GM18909 (cell line): ENCODE measurements around the gene SIX1.

ENCODE experiments used
- ATAC-seq: cut with Tn5 transposase; IDR thresholded peaks from one replicate; pipeline ENCODE4 v1.9.1; 2021; ENCODE audit warnings: mild to moderate bottlenecking; ENCODE audit not compliant: unreplicated experiment, poor library complexity

Gene SIX1

DNA sequence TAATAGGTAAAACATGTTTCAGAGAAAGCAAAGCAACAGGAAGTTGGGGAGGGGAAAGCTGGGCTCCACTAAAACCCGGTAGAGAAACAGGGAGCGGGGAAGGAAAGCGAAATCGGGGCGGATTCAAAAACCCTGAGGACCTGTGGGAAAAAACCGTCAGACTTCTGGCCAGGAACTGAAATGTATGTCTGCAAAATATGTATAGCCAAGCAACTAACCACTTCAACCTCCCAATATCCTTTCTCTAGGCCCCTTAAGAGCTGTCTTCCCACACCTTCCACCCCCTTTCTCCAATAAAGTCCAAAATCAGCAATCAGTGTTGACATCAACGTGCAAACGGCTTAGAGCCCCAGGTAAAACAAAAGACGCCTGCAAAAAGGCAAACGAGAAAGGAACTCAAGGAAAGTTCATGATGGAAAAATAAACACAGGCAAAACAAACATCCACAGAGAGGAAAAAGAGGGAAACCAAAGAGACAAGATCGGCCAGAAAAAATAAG, 32.8 kb downstream of the SIX1 start:
- ATAC-seq = no peak

DNA sequence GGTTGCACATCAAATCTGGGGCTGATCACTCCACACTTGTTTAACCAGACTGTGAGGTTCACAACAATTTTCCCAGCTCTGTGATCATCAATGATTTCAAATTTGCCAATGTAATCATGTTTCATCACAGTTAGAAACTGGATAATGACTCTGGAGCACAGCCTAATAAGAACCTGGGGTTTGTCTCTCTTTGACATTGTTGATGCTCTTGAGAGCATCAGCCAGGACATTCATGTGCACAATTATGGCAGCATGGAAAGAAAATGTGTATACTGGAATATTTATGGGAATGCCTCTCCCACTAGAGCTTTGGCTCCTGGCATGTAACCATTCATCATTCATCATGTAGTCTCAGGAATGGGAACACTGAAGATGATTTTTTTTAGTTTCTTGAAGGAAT, 47.0 kb downstream of the SIX1 start:
- no peak for ATAC-seq

DNA sequence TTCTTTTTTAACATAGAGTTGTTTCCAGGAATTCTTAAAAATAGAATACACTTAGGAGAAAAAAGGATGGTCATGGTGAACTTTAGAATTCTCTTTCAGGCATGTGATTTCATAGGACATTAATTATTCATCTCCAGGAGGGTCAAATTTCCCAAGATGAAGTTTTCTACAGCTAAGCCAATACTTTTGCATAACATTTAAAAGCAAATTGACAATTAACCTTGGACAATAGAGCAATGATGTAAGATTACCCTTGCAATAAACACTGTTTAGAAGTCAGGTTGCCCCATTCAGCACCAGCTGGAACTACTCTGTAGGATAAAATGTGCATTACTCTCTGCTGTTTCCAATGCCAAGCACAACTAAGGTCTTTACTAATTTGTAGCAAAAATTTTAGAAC, 49.5 kb downstream of the SIX1 start:
- no peak for ATAC-seq

DNA sequence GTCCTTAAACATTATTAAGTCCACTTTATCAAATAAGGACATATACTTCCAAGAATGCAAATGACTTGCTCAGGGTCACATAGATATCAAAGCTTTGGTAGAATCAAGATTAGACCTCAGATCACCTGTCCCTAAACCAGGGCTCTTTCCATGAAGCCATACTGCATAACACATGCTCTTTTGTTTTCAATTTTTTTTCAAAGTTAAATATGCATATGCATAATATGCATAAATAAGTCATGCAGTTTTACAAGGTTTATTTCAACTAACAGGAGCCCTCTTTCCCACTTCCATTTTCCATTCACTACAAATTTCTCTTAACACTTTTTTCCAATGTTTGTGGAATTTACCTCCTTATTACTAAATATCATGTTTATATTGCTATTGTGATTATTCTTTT, 53.1 kb downstream of the SIX1 start:
- ATAC-seq = no peak

DNA sequence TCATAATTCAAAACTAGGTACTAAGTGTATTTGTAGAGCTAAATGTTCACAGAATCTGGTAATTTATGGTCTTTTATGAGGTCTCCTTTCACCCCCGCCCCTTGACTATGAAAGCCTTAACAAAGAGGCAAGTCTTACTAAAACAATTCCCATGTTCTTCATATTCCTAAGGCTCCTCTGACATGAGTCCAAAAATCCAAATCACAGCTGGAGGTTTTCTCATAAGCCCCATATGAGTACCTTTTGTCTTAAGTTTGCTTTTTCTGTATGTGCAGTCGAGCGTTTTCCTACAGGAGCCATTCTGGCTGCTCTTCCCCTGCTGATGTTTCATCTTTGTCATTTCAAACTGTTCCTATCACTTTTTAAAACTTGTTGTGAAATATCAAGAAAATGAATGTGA, 55.2 kb downstream of the SIX1 start:
- ATAC-seq = no peak
